Panc1 (cell line): Measurements from ENCODE around the gene SF3B1. TPM values are rescaled to one million over a fixed set of nuclear protein-coding genes. Genes with fewer than 3 reads are reported as not detected.

Source experiments
- ATAC-seq: fragments of 200-7000 bp; cut with Tn5 transposase; 2 replicates; pipeline ENCODE4 v1.9.1; 2020; ENCODE audit warnings: mild to moderate bottlenecking, moderate library complexity
- BruUV-seq: library from RNA; stranded (reverse); fragments of 400-500 nt; replicated peaks from 2 replicates; lab custom pipeline; 2021; lab: Mats Ljungman, UMichigan
- CTCF ChIA-PET: fragments of 300-600 bp; sonication (Branson Sonifier 250); formaldehyde crosslinking; loops from one replicate; lab custom pipeline; 2022; ENCODE audit warnings: antibody characterized with exemption; lab: Charles Lee
- POLR2A ChIA-PET: fragments of 300-600 bp; sonication (Branson Sonifier 250); formaldehyde crosslinking; loops from one replicate; lab custom pipeline; 2022; ENCODE audit warnings: antibody characterized with exemption; lab: Charles Lee
- DNase-seq: peaks from one replicate; pipeline ENCODE4 v3.0.0-alpha.2; 2010; ENCODE audit warnings: low read depth, low spot score
- H3K27ac ChIP-seq: 2 replicates; pipeline ENCODE4 v1.5.1; 2011; ENCODE audit warnings: mild to moderate bottlenecking, low read length, inconsistent platforms
- H3K27me3 ChIP-seq: fragments of 200-500 bp; sonication (Bioruptor generic); 2 replicates; pipeline ENCODE4 v1.6.0; 2014; ENCODE audit warnings: low read length, inconsistent platforms; ENCODE audit not compliant: control insufficient read depth, insufficient read depth
- H3K36me3 ChIP-seq: fragments of 200-500 bp; sonication (Bioruptor generic); 2 replicates; pipeline ENCODE4 v1.5.1; 2014; ENCODE audit warnings: inconsistent platforms, mild to moderate bottlenecking, low read length, moderate library complexity; ENCODE audit not compliant: control insufficient read depth, insufficient read depth
- H3K4me1 ChIP-seq: 2 replicates; pipeline ENCODE4 v1.5.1; 2011; ENCODE audit warnings: inconsistent platforms, mild to moderate bottlenecking, low read length, moderate library complexity; ENCODE audit not compliant: control insufficient read depth, insufficient read depth
- H3K4me3 ChIP-seq, 2 experiments: 2 replicates each; pipeline ENCODE4 v1.5.1; 2011 to 2012; ENCODE audit warnings: low read depth in 2 of 2, low read length in 2 of 2, mild to moderate bottlenecking in 2 of 2, inconsistent platforms in 1 of 2, moderate library complexity in 1 of 2
- H3K9me3 ChIP-seq: fragments of 200-500 bp; sonication (Bioruptor generic); 2 replicates; pipeline ENCODE4 v1.5.1; 2014; ENCODE audit warnings: low read depth, mild to moderate bottlenecking, inconsistent platforms, low read length, moderate library complexity; ENCODE audit not compliant: control insufficient read depth, insufficient read depth
- POLR2AphosphoS5 ChIP-seq: IDR thresholded peaks from 2 replicates; pipeline ENCODE4 v1.6.1; 2012; ENCODE audit warnings: mild to moderate bottlenecking, low read depth, low read length, moderate library complexity
- SIN3A ChIP-seq: IDR thresholded peaks from 2 replicates; pipeline ENCODE4 v1.6.1; 2012; ENCODE audit warnings: low read depth, mild to moderate bottlenecking, low read length, moderate library complexity, borderline replicate concordance; ENCODE audit not compliant: insufficient read depth
- TCF7L2 ChIP-seq: IDR thresholded peaks from 2 replicates; pipeline ENCODE4 v1.6.1; 2011; ENCODE audit warnings: mild to moderate bottlenecking, low read depth, low read length, inconsistent platforms
- in situ Hi-C: cut with HindIII; loops from 2 replicates; pipeline ENCODE4 v1.10.0; 2016; ENCODE audit warnings: low sequenced_read_pairs, low pct_unique_long_range_greater_than_20kb
- intact Hi-C: fragments of 100-400 bp; cut with micrococcal nuclease; formaldehyde crosslinking; loops from one replicate; pipeline ENCODE4 v1.10.0; 2022; ENCODE audit not compliant: unreplicated experiment
- total RNA-seq: library from RNA; stranded (reverse); gene quantifications from one replicate; pipeline ENCODE4 v1.2.1, GENCODE V29; 2021; ENCODE audit not compliant: unreplicated experiment
- TF ChIP-seq, protein P1 (sequence below), 2 experiments: IDR thresholded peaks; 2 replicates each; pipeline ENCODE4 v1.6.1; 2011 to 2012; ENCODE audit warnings: low read depth in 2 of 2, control low read depth in 1 of 2, low read length in 1 of 2, mild to moderate bottlenecking in 1 of 2, moderate library complexity in 1 of 2; ENCODE audit not compliant: insufficient read depth in 1 of 2
- TF ChIP-seq, protein P2 (sequence below): fragments of 450-650 bp; IDR thresholded peaks from 2 replicates; pipeline ENCODE4 v1.5.1; 2017; ENCODE audit warnings: mild to moderate bottlenecking

Gene SF3B1
- total RNA-seq, 1 experiment from 2014 or later: 275 TPM

DNA sequence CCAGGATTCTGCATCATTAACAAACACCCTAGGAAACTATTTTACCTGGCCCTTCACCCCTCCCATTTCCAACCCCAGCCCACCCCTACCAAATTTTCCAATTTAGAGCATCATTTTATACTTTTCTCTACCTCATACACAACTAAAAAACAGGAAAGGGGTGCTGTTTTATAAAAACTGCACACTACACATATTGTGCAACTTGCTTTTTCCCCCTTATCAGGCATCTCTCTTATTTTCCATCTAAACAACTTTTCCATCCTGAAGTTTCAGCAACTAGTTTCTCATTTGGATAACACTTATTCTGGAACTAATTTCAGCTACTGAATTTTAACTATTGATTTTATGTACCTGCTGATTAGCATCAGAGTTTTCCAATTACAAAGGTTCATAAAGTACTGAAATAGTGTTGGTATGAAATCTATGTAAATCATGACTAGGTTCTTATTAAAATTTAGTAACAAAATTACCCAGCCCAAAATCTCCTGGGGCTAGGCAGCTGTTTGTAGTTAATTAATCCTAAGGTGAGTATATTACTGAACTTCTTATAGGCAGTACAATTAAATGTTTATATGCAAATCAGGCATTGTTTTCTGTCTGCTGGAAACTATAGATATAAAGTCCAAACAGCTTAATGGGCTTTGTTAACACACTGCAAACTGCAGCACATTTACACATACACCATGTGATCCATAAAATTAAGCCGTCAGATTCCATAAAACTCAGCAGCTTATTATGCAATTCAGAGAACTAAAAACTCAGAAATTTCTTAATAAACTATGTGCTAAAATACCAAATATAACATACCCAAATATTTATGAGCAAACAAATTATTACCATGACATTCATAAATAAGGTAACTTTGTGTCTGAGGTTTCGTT is 7.9 kb downstream of the SF3B1 start:
- no peak for DNase-seq
- TF ChIP-seq TCF7L2 (no peak), POLR2AphosphoS5 (no peak), SIN3A (no peak)
- TF ChIP-seq, protein P1, sequence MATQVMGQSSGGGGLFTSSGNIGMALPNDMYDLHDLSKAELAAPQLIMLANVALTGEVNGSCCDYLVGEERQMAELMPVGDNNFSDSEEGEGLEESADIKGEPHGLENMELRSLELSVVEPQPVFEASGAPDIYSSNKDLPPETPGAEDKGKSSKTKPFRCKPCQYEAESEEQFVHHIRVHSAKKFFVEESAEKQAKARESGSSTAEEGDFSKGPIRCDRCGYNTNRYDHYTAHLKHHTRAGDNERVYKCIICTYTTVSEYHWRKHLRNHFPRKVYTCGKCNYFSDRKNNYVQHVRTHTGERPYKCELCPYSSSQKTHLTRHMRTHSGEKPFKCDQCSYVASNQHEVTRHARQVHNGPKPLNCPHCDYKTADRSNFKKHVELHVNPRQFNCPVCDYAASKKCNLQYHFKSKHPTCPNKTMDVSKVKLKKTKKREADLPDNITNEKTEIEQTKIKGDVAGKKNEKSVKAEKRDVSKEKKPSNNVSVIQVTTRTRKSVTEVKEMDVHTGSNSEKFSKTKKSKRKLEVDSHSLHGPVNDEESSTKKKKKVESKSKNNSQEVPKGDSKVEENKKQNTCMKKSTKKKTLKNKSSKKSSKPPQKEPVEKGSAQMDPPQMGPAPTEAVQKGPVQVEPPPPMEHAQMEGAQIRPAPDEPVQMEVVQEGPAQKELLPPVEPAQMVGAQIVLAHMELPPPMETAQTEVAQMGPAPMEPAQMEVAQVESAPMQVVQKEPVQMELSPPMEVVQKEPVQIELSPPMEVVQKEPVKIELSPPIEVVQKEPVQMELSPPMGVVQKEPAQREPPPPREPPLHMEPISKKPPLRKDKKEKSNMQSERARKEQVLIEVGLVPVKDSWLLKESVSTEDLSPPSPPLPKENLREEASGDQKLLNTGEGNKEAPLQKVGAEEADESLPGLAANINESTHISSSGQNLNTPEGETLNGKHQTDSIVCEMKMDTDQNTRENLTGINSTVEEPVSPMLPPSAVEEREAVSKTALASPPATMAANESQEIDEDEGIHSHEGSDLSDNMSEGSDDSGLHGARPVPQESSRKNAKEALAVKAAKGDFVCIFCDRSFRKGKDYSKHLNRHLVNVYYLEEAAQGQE (IDR thresholded peaks at IDR 0.05; ENCODE audit: insufficient read depth in 1 of 2, low read depth in 2 of 2, low read length in 1 of 2): no peak
- TF ChIP-seq, protein P2, sequence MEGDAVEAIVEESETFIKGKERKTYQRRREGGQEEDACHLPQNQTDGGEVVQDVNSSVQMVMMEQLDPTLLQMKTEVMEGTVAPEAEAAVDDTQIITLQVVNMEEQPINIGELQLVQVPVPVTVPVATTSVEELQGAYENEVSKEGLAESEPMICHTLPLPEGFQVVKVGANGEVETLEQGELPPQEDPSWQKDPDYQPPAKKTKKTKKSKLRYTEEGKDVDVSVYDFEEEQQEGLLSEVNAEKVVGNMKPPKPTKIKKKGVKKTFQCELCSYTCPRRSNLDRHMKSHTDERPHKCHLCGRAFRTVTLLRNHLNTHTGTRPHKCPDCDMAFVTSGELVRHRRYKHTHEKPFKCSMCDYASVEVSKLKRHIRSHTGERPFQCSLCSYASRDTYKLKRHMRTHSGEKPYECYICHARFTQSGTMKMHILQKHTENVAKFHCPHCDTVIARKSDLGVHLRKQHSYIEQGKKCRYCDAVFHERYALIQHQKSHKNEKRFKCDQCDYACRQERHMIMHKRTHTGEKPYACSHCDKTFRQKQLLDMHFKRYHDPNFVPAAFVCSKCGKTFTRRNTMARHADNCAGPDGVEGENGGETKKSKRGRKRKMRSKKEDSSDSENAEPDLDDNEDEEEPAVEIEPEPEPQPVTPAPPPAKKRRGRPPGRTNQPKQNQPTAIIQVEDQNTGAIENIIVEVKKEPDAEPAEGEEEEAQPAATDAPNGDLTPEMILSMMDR: no peak
- no peaks in the 10 kb centered on the region for H3K27me3 ChIP-seq
- H3K9me3 ChIP-seq: no peaks in the 10 kb centered on the region
- H3K27ac ChIP-seq: no peak overlapping the region
- ATAC-seq: no peak
- CTCF ChIA-PET: interaction anchor here (0.7 kb wide), 1 partner anchor 447 kb away, joined by 3 read pairs; no protein-coding TSS in a partner anchor
- no peaks in the 10 kb centered on the region for H3K36me3 ChIP-seq
- BruUV-seq: no TSS peak
- POLR2A ChIA-PET: interaction anchor here (0.6 kb wide), 1 partner anchor 49 kb away, joined by 6 read pairs; no protein-coding TSS in a partner anchor
- H3K4me1 ChIP-seq: peaks cover 37% of the 10 kb centered on the region; the same call in 1 of the 2 replicates
- in situ Hi-C loops: no loop called here
- intact Hi-C loops: no loop called here
- no peak overlapping the region for H3K4me3 ChIP-seq

DNA sequence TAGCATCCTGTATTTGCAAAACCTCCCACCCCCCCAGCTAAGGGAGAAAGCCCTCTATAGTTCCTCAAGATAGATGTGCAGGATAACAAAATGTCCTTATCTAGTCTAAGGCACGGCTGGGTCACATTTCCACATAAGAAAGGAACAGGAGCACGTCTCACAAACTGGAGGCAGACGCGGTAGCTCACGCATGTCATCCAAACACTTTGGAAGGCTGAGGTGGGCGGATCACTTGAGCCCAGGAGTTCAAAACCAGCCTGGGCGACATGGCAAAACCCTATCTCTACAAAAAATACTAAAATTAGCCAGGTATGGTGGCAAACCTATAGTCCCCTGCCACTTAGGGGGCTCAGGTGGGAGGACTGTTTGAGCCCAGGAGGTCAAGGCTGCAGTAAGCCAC is 9.3 kb downstream of the SF3B1 start:
- ATAC-seq (no peak), DNase-seq (no peak)
- no TSS peak for BruUV-seq
- Histone ChIP-seq H3K4me1 (peaks cover 29% of the 10 kb centered on the region; the same call in 1 of the 2 replicates), H3K27me3 (no peaks in the 10 kb centered on the region), H3K9me3 (no peaks in the 10 kb centered on the region), H3K4me3 (no peak overlapping the region), H3K36me3 (peaks cover 10% of the 10 kb centered on the region), H3K27ac (no peak overlapping the region)
- in situ Hi-C loops (no loop called here), intact Hi-C loops (no loop called here)
- CTCF ChIA-PET: no interaction called here
- no peak for TF ChIP-seq POLR2AphosphoS5
- POLR2A ChIA-PET: no interaction called here

- H3K4me3 ChIP-seq: no peak overlapping the region
- BruUV-seq: no TSS peak
- H3K27ac ChIP-seq: no peak overlapping the region
- CTCF ChIA-PET: no interaction called here
- TF ChIP-seq TCF7L2: no peak
- no peak for TF ChIP-seq POLR2AphosphoS5
- no peak for TF ChIP-seq SIN3A
- TF ChIP-seq, protein P1 (IDR thresholded peaks at IDR 0.05; ENCODE audit: insufficient read depth in 1 of 2, low read depth in 2 of 2, low read length in 1 of 2): no peak
- TF ChIP-seq, protein P2: no peak
- no peak for ATAC-seq
- intact Hi-C loops (no loop called here), in situ Hi-C loops (no loop called here)
- POLR2A ChIA-PET: interaction anchor here (0.7 kb wide), 1 partner anchor 11 kb away, joined by 3 read pairs; the partner anchor contains the start of gene SF3B1
- peaks cover 19% of the 10 kb centered on the region; the same call in 1 of the 2 replicates for H3K4me1 ChIP-seq
- no peak for DNase-seq
- H3K9me3 ChIP-seq: no peaks in the 10 kb centered on the region
- H3K27me3 ChIP-seq: no peaks in the 10 kb centered on the region
- peaks cover 32% of the 10 kb centered on the region for H3K36me3 ChIP-seq
Measured at GRCh38 chr2:197423307-197423706, 11.5 kb downstream of the SF3B1 start.
